GM18507 (cell line): ENCODE measurements around the gene PROB1.
"Not testable (repeated sequence)": the region's sequence is repeated elsewhere in the genome, so short reads cannot be mapped to it uniquely, and the experiment has no call there.

Source experiments
- DNase-seq: peaks from one replicate; pipeline ENCODE4 v3.0.0; 2011; ENCODE audit warnings: low read depth; ENCODE audit not compliant: insufficient read length; ENCODE audit errors: extremely low spot score
- FAIRE-seq: peaks from 2 replicates; lab custom pipeline; 2011; peaks lifted over from hg19 to GRCh38; lab: Jason Lieb, UNC

The PROB1 gene

GRCh38 chr5:139394654-139395566 lies at the start of gene PROB1:
PROB1 (minus strand) TSS chr5:139395104; CDS start chr5:139395081, 23 bp downstream.
- no peak for DNase-seq
- no peak for FAIRE-seq

GRCh38 chr5:139443831-139444453 lies 49.0 kb upstream of the PROB1 start:
- DNase-seq (no peak), FAIRE-seq (no peak)

GRCh38 chr5:139440416-139440815 lies 45.5 kb upstream of the PROB1 start:
- FAIRE-seq, DNase-seq: not testable (repeated sequence)

- peak; percentile 90 for FAIRE-seq
- DNase-seq: peak; percentile 89
These were observed 44.4 kb upstream of the PROB1 start, which contains the start of gene DNAJC18 for GRCh38 chr5:139439013-139439903. DNAJC18 (minus strand) TSS chr5:139439525; CDS start chr5:139439445, 80 bp downstream.

GRCh38 chr5:139438707-139439012 lies 43.8 kb upstream of the PROB1 start:
- DNase-seq (no peak), FAIRE-seq (no peak)

GRCh38 chr5:139435676-139436075 lies 40.8 kb upstream of the PROB1 start:
- DNase-seq: no peak
- FAIRE-seq: no peak

GRCh38 chr5:139431706-139432105 lies 36.8 kb upstream of the PROB1 start:
- no peak for DNase-seq
- FAIRE-seq: no peak

- FAIRE-seq (peak; percentile 26), DNase-seq (no peak)
These were observed 35.1 kb upstream of the PROB1 start for GRCh38 chr5:139430015-139430414.

- FAIRE-seq (no peak), DNase-seq (no peak)
These were observed 31.4 kb upstream of the PROB1 start for GRCh38 chr5:139426203-139426885.

GRCh38 chr5:139425497-139425896 lies 30.6 kb upstream of the PROB1 start:
- FAIRE-seq (no peak), DNase-seq (no peak)

- DNase-seq: peak; percentile 76
- FAIRE-seq: peak; percentile 93
These were observed 27.5 kb upstream of the PROB1 start for GRCh38 chr5:139422307-139422893.

GRCh38 chr5:139419226-139420192 lies 24.6 kb upstream of the PROB1 start:
- no peak for FAIRE-seq
- no peak for DNase-seq

GRCh38 chr5:139418793-139419192 lies 23.9 kb upstream of the PROB1 start:
- DNase-seq: no peak
- no peak for FAIRE-seq

GRCh38 chr5:139417214-139417613 lies 22.3 kb upstream of the PROB1 start:
- DNase-seq: no peak
- FAIRE-seq: no peak

- FAIRE-seq (no peak), DNase-seq (no peak)
These were observed 21.7 kb upstream of the PROB1 start for GRCh38 chr5:139416651-139417050.

- DNase-seq: no peak
- FAIRE-seq: no peak
These were observed 21.0 kb upstream of the PROB1 start for GRCh38 chr5:139415869-139416268.

GRCh38 chr5:139415221-139415861 lies 20.4 kb upstream of the PROB1 start:
- FAIRE-seq (peak; percentile 54), DNase-seq (no peak)
